ENCODE data around the gene PRKCZ.

DNA sequence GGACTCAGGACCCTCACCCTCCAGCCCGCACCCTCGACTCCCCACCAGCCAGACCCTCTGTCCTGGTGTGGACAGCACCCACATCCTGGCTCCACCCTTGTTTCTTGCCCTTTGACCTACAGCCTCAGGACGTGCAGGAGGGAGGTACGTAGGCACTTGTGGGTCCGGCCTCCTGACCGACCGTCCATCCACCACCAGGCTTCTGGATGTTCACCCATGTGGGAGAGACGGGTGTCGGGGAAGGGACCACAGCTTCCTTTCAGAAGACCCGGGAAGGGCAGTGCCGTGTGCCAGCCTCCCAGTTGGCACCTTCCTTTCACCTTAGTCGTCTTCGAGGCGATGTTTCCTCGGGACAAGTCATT, 61.4 kb downstream of the PRKCZ start:
- TF ChIP-seq, protein P1, sequence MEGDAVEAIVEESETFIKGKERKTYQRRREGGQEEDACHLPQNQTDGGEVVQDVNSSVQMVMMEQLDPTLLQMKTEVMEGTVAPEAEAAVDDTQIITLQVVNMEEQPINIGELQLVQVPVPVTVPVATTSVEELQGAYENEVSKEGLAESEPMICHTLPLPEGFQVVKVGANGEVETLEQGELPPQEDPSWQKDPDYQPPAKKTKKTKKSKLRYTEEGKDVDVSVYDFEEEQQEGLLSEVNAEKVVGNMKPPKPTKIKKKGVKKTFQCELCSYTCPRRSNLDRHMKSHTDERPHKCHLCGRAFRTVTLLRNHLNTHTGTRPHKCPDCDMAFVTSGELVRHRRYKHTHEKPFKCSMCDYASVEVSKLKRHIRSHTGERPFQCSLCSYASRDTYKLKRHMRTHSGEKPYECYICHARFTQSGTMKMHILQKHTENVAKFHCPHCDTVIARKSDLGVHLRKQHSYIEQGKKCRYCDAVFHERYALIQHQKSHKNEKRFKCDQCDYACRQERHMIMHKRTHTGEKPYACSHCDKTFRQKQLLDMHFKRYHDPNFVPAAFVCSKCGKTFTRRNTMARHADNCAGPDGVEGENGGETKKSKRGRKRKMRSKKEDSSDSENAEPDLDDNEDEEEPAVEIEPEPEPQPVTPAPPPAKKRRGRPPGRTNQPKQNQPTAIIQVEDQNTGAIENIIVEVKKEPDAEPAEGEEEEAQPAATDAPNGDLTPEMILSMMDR (IDR thresholded peaks at IDR 0.05), result no peak
- TF ChIP-seq POLR2A (IDR thresholded peaks at IDR 0.05), result no peak
- no peak for TF ChIP-seq EP300 (IDR thresholded peaks at IDR 0.05)
